ENCODE data around the gene HOMER2.
"Not testable (repeated sequence)": the region's sequence is repeated elsewhere in the genome, so short reads cannot be mapped to it uniquely, and the experiment has no call there.

The HOMER2 gene

DNA sequence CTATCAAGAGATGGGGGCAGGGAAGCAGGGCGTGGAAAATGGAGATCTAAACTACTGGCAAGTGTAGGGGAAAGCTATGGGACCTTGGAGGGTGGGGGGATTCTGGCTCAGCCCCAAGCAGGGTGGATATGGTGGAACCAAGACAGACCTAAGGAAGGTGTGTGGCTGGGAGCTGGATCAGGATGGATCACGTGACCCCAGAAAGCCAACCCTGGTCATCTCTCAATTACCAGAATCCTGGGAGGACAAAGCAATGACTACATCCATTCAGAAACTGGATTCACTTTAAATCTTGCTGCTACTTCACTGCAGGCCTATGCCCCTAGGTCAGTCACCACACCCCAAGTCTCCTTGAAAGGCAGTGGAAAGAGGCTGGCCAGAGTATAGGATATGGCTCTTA, 74.7 kb downstream of the HOMER2 start:
- DNase-seq: no peak
- in situ Hi-C loops (cut with HindIII; ENCODE audit: low pct_ligation_motif_present, low pct_unique_long_range_greater_than_20kb, low sequenced_read_pairs): no loop called here

DNA sequence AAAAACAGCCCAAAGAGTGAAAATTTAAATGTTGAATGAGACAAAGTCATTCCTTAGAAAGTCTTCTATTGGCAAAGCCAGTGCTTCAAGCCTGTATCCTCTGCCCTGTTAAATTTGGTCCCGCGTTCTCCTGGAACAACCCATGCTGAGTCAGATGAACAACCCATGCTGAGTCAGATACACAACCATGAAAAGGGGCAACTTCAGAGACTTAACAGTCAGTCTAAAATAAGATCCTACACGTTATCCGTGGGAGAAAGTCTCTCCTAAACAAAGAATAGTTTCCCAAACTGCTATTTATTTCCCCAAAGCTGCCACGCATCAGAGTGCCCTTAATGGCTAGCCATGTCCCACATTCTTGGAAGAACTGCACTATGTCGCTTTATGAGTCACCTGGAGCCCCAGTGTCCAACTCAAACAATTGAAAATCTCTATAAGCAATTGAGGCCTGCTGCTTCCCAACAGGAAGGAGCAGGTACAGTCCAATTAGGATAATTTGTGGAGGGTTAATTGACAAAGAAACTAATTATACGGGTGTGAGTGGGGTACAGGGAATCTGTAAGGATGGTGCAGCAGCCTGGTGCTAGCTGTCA, 77.0 kb downstream of the HOMER2 start:
- in situ Hi-C loops (cut with HindIII; ENCODE audit: low pct_ligation_motif_present, low pct_unique_long_range_greater_than_20kb, low sequenced_read_pairs): no loop called here

DNA sequence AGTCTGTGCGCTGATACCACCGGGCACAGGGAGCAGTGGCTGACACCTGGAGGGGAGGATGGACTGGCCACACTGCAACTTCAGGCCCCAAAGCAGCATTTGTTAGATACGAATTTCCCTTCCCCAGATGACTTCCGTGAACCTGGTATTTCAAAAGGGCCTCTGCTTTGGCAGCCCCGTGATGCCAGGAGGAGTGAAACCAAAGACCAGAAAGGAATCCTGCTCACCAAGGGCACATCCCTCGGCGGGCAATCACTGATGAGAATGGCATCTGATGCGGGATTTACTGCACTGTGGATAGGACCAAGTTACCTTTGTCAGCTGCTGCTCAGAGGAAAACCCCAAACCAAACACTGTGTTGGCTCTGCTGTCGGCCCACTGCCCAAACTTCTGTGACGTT, 77.6 kb downstream of the HOMER2 start:
- in situ Hi-C loops (cut with HindIII; ENCODE audit: low pct_ligation_motif_present, low pct_unique_long_range_greater_than_20kb, low sequenced_read_pairs): no loop called here
- no peak for DNase-seq

More for the DNA sequence above, 77.0 kb downstream of the HOMER2 start:
- DNase-seq: peak; percentile 11

DNA sequence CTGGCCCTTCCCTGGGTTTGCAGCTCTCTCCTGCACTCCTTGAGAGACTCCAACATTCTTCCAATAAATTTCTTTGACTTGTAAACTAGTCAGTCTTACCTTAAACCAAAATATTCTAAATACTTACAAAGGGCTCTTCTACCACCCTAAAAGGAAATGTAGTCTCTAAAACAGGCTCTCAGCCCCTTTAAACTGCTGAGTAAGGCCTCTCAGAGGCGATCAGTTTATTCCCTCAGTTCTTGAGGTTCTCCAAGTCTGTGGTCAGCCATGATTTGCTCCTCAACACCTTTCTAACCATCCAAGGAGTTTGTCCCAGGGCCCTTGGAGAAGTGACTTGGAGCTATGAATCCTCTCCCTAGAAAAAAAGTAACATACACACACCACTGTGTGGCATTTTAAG, 78.3 kb downstream of the HOMER2 start:
- in situ Hi-C loops (cut with HindIII; ENCODE audit: low pct_ligation_motif_present, low pct_unique_long_range_greater_than_20kb, low sequenced_read_pairs): no loop called here
- DNase-seq: no peak

DNA sequence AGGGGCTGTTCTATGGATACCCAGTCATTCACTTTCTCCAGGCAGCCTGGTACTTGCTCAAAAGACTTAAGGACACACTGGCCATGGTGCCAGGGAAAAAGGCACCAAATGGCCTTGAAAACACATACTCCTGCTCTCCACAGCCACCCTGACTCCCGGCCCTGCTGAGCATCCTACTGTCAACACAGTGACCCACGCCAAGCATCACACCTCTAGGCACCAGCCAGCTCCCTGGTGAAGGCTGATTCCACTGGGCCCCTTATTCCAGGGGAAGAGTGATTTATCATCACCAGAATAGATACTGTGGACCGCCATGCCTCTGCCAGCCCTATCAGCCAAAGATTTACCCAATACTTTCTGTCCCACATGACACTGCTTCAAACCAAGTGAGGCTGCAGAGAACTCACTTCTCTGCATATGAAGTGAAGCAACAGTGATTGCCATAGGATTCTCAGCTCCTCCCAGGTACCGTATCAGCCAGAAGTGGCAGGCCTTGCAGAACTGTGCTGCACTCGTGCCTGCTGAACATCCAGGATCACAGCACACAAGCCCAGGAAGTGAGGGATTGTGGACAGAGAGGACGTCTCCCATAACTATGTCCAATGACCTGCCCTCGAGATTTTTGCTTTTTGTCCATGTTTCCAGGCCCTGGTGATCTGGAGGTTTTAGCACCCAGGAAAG, 79.4 kb downstream of the HOMER2 start:
- in situ Hi-C loops (cut with HindIII; ENCODE audit: low pct_ligation_motif_present, low pct_unique_long_range_greater_than_20kb, low sequenced_read_pairs): no loop called here
- no peak for DNase-seq

DNA sequence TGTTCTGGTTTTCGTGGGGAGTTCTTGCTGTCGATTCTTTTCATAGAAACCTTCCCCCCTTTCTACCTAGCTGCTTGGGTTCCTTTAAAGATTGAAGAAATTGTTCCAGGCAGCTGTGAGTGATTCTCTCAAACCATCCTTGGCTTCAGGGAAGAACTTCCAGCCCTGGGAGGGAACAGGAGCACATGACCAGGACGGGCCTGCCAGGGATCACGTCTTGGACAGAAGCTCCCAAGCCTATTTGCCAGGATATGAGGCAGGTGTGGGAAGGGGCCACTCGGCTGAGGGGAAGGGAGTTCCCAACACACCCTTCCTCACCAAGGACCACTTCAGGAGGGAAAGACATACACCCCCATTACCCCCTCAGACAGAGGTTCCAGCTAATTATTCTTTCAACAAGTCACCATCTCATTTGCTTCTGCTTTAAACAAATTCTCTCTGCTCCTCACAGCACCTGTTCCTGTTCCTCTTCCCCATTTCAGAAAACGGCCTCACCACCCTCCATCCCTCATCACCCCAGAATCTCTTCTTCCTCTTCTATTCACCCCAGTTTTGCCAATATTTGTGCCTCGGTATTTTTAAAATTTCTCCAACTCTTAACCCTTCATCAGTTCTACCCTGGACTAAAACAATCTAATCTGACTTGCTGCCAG, 80.6 kb downstream of the HOMER2 start:
- no peak for DNase-seq
- in situ Hi-C loops (cut with HindIII; ENCODE audit: low pct_ligation_motif_present, low pct_unique_long_range_greater_than_20kb, low sequenced_read_pairs): no loop called here

DNA sequence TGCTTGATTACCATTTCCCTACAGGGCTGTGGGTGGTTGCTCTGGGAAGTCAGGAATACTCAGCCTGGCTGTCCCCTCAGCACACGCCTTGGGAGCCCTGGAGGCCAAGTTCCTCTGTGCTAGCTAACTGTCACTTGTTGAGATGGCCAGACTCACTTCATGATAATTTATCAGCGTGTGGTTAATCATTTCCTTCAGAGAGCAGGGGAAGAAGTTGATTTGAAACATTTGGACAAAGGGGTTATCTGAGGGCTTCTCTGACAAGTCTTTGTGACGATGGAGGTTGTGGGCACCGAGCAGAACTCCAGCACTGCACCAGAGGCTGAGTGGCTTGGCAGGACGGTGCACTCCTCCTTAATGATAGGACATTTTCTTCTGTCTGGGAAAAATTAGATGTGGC, 81.2 kb downstream of the HOMER2 start:
- in situ Hi-C loops (cut with HindIII; ENCODE audit: low pct_ligation_motif_present, low pct_unique_long_range_greater_than_20kb, low sequenced_read_pairs): no loop called here
- DNase-seq: no peak

DNA sequence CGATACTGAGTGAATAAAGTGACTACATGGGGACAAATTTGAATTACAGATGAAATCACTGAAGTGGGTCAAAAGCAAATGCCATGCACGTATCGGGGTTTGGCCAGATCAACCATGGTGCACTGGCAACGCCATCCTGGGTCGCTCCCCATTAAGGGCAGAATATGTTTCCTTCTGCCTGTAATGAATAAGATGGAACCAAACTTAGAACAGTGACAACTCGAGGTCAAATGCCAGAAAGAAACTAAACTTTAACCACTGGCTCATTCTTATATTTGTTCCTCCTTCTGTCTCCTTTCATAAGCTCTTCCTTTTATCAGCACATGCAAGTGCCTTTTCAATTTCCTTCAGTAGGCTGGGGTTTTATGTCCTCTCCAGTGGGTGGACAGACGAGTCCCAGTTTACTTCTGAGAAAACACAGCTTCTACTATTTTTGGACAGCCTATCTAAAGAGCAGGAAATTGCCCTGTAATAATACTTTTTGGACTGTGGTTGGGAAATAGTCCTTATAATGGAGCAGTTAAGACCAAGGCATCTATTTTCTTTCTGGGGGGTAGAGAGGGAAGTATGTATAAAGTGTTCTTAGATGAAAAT, 81.7 kb downstream of the HOMER2 start:
- in situ Hi-C loops (cut with HindIII; ENCODE audit: low pct_ligation_motif_present, low pct_unique_long_range_greater_than_20kb, low sequenced_read_pairs): no loop called here
- no peak for DNase-seq

DNA sequence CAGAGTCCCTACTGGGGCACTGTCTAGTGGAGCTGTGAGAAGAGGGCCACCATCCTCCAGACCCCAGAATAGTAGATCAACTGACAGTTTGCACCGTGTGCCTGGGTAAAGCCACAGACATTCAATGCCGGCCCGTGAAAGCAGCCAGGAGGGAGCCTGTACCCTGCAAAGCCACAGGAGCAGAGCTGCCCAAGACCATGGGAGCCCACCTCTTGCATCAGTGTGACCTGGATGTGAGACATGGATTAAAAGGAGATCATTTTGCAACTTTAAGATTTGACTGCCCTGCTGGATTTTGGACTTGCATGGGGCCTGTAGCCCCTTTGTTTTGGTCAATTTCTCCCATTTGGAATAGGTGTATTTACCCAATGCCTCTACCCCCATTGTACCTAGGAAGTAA, 86.5 kb downstream of the HOMER2 start:
- in situ Hi-C loops (cut with HindIII; ENCODE audit: low pct_ligation_motif_present, low pct_unique_long_range_greater_than_20kb, low sequenced_read_pairs); DNase-seq: not testable (repeated sequence)

DNA sequence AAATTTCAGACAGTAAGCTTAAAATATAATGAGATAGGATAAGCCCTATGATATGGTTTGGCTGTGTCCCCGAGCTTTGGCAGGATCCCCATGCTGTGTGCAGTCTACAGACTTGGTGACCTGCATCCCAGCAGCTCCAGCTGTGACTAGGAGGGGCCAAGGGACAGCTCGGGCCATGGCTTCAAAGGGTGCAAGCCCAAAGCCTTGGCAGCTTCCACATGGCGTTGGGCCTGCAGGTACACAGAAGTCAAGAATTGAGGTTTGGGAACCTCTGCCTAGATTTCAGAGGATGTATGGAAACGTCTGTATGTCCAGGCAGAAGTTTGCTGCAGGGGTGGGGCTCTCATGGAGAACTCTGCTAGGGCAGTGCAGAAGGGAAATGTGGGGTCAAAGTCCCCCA, 86.9 kb downstream of the HOMER2 start:
- in situ Hi-C loops (cut with HindIII; ENCODE audit: low pct_ligation_motif_present, low pct_unique_long_range_greater_than_20kb, low sequenced_read_pairs); DNase-seq: not testable (repeated sequence)

DNA sequence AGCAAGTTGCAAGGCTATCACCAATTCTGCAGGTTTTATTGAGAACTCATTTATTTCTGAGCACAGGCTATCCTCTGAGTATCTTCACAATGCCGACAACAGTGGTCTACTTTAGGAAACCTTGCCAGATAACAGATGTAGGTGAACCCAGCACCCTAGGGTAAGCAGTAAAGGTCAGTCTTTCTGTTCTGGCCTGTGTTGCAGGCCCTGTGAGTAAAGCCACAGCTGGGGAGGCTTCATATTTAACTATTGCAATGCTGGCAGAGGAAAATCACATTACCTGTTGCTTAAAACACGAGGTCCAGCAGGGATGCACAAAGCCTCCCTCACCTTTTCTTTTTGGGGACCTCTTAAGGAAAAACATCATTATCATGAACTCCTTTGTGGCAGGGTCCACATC, 87.6 kb downstream of the HOMER2 start:
- in situ Hi-C loops (cut with HindIII; ENCODE audit: low pct_ligation_motif_present, low pct_unique_long_range_greater_than_20kb, low sequenced_read_pairs): no loop called here
- DNase-seq: no peak

DNA sequence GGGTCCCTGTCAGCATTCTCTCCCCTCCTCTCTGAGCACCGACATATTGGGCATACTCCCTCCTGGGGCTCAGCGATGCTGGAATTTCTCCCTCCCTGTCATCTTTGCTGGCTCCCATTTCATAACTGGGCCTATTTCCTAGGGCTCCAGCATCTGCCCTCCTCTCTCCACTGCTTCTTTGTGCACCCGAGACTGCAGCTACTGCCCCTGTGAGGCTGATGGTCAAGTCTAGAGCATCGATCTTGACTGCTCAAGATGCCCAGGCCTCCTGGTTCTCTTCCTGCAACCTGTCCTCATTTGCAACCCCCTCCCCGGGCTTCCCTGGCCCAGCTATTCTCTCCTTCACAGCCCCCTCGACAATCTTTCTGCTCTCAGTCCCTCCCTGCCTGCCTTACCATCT, 89.6 kb downstream of the HOMER2 start:
- DNase-seq: no peak
- in situ Hi-C loops (cut with HindIII; ENCODE audit: low pct_ligation_motif_present, low pct_unique_long_range_greater_than_20kb, low sequenced_read_pairs): no loop called here

DNA sequence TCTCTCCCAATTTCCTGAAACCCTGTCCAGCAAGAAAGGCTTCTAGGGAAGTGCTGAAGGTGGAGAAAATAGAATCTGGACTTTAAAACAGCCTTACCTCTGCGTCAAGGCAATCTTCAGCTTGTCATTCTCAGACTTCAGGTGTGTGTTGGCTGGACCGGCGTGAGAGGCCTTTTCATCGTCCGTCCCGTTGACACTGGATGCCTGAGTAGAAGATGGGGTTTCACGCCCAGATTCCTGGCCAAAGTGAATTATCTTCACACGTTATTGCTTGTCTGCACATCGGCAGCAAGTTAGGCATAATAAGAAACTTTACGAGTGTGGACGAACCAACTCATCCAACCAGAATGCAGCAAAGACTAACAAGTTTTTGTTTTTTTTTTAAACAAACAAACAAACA, 93.6 kb downstream of the HOMER2 start:
- DNase-seq: no peak
- in situ Hi-C loops (cut with HindIII; ENCODE audit: low pct_ligation_motif_present, low pct_unique_long_range_greater_than_20kb, low sequenced_read_pairs): no loop called here

DNA sequence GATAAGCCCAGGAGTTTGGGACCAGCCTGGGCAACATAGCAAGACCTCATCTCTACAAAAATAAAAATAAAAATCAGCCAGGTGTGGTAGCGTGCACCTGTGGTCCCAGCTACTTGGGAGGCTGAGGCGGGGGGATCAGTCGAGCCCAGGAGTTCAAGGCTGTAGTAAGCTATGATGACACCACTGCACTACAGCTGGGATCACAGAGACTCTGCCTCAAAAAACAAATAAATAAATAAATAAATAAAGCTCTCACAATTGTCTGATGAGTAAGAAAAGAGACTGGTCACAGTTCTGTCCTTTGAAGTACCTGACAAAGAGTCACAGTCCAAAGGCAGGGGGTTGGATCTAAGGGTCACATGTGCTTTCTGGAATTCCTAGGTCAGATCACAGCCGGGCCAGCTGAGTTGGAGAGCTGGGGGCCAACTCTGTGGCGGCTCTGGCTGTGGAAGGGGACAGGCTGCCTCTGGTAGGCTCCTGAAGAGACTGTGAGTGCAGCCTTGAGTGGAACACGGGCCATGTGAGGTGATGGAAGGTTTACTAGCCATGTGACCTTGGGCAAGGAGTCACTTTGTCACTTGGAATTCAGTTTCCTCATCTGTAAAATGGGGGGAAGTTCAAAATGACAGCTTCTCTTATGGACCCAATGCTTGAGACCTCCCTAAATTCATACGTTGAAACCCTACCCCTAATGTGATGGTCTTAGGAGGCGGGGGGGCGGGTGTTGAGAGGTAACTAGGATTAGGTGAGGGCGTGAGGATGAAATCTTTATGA, 95.9 kb downstream of the HOMER2 start:
- in situ Hi-C loops (cut with HindIII; ENCODE audit: low pct_ligation_motif_present, low pct_unique_long_range_greater_than_20kb, low sequenced_read_pairs): no loop called here
- no peak for DNase-seq

DNA sequence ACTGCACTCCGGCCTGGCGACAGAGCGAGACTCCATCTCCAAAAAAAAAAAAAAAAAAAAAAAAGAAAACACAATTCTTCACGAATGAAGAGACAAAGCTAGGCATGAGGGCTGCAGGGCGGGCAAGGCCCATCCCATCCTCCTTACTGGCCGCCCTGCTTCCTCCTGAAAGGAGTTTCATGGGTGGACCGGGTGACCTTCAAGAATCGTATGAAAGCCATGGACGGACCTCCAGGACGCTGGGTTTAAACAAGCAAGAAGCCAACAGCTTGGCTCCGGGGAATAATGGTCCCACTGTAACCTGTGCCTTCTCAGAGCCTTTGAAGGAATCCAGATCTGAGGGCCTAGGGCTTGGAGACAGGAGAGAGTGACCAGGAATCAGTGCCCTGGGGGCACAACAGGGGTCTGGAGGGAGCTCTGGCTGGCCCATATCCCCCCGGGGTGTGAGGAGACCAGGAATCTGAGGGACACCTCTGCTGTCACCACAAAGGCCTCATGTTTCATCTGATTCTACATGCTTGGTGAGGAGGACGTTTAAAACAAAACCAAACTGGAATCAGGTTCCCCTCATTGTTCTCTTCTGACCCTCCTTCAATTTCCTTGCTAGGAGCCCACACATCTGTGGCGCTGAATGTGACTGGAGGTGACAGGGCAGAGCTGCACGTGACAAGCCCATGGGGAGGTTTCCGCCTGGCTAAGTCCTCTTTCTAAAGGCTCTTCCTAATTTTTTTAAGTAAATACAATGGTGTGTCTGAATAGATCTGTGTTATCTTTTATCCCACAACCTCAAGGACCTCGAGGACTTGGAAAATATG, 97.0 kb downstream of the HOMER2 start:
- in situ Hi-C loops (cut with HindIII; ENCODE audit: low pct_ligation_motif_present, low pct_unique_long_range_greater_than_20kb, low sequenced_read_pairs): no loop called here
- DNase-seq: no peak

DNA sequence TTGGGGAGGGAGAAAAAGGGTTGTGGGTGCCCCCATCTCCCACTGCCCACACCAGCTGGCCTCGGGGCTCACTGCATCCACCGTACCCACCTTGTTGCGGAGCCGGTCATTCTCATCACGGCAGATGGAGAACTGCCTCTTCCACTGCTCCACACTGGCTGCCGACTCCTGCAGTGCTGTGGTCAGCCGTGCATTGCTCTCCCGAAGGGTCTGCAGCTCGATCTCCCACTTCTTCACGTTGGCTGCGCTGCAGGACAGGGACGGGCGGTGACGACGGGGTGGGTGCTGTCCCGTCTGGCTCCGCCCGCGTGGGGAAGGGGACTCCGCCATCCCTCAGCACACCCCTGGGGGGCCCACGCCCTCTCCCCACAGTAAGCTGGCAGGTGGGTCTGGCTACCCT, 98.0 kb downstream of the HOMER2 start:
- no peak for DNase-seq
- in situ Hi-C loops (cut with HindIII; ENCODE audit: low pct_ligation_motif_present, low pct_unique_long_range_greater_than_20kb, low sequenced_read_pairs): no loop called here

DNA sequence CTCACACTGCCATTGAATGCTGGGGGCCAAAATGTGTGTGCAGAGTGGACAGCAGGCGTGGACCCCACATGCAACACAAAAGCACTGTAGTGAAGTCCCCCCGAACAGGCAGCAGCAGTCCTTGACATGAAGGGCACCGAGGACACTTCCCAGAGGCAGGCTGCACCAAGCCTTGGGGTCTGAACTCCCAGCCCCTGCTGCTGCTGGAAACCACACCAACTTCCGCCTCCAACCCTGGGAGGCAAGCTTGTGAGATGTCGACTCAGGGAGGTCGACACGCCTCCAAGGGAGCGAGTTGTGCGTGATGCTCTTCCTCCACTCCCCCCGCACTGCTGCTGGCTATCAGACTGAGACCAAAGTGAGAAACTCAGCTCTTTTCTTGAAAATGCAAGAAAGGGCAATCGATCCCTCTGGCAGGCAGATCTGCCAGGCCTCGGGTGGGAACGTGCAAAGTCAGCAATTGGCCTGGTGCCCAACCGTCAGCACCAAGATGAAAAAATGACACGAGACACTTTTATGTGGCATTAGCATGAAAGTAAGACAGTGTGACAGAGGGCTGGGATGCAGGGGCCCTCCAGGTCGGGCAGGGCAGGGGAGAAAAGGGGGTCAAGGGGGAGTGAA, 99.5 kb downstream of the HOMER2 start:
- in situ Hi-C loops (cut with HindIII; ENCODE audit: low pct_ligation_motif_present, low pct_unique_long_range_greater_than_20kb, low sequenced_read_pairs): no loop called here
- no peak for DNase-seq

DNA sequence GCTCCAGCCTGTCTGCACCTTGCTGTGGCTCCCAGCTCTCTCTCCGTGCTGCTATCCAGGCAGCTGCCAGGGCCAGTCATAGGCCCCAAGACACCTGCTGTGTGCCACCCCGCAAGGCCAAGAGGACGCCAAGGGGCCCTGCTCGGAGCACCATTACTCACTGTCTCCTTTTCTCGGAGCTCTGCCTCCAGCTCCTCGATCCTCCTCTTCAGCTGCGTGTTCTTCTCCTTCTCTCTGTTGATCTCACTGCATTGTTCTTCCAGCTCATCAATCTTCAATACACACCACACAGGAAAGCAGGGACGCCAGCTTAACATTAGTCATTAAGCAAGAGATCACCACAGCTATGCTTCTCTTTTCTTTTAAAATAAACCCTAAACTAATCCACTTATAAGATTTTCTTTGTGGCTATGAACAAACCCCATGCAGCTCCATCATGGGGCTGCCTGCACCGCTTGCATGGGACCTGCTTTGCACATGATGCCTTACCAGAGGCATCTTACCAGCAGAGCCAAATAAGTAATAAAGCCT, 100.5 kb downstream of the HOMER2 start:
- DNase-seq: no peak
- in situ Hi-C loops (cut with HindIII; ENCODE audit: low pct_ligation_motif_present, low pct_unique_long_range_greater_than_20kb, low sequenced_read_pairs): no loop called here

All from ACHN (cell line).